RWPE1 (cell line): ENCODE results near the gene MAGI1.

Experiments
- CTCF ChIA-PET: fragments of 350-600 bp; sonication (Branson Sonifier 250); formaldehyde crosslinking; extraction: SDS; loops from one replicate; lab custom pipeline; 2021; lab: Yijun Ruan, JAX
- POLR2A ChIA-PET: fragments of 400-600 bp; formaldehyde crosslinking; extraction: SDS; loops from one replicate; lab custom pipeline; 2020; ENCODE audit warnings: antibody characterized with exemption; ENCODE audit not compliant: low non-redundant PET; lab: Yijun Ruan, JAX
- DNase-seq: peaks from one replicate; pipeline ENCODE4 v3.0.0; 2012; ENCODE audit warnings: low spot score
- H3K27ac ChIP-seq: fragments of 450-650 bp; 2 replicates; pipeline ENCODE4 v1.5.1; 2017
- CTCF ChIP-seq: fragments of 450-650 bp; conservative IDR thresholded peaks from 2 replicates; pipeline ENCODE4 v1.5.1; 2017; ENCODE audit warnings: low read depth, mild to moderate bottlenecking

MAGI1 gene

GRCh38 chr3:65665915-65666314 lies 372.8 kb downstream of the MAGI1 start:
- H3K27ac ChIP-seq, result no peak overlapping the region
- ChIA-PET POLR2A (no interaction called here), CTCF (no interaction called here)

GRCh38 chr3:65664931-65665330 lies 373.8 kb downstream of the MAGI1 start:
- POLR2A ChIA-PET, result no interaction called here
- no peak overlapping the region for H3K27ac ChIP-seq
- no peak for TF ChIP-seq CTCF
- no peak for DNase-seq
- CTCF ChIA-PET, result no interaction called here

More at GRCh38 chr3:65665915-65666314, 372.8 kb downstream of the MAGI1 start:
- no peak for DNase-seq
- TF ChIP-seq CTCF, result no peak

GRCh38 chr3:65664446-65664845 lies 374.3 kb downstream of the MAGI1 start:
- ChIA-PET CTCF (no interaction called here), POLR2A (no interaction called here)
- no peak for DNase-seq
- TF ChIP-seq CTCF, result no peak
- no peak overlapping the region for H3K27ac ChIP-seq

- CTCF ChIA-PET, result no interaction called here
- TF ChIP-seq CTCF, result no peak
- no peak overlapping the region for H3K27ac ChIP-seq
- DNase-seq, result no peak
- POLR2A ChIA-PET, result no interaction called here
These were observed 376.6 kb downstream of the MAGI1 start for GRCh38 chr3:65662095-65662494.

GRCh38 chr3:65660000-65660598 lies 378.6 kb downstream of the MAGI1 start:
- H3K27ac ChIP-seq, result no peak overlapping the region
- no peak for DNase-seq
- ChIA-PET CTCF (no interaction called here), POLR2A (no interaction called here)
- TF ChIP-seq CTCF, result no peak

GRCh38 chr3:65659396-65659795 lies 379.3 kb downstream of the MAGI1 start:
- POLR2A ChIA-PET, result no interaction called here
- no peak overlapping the region for H3K27ac ChIP-seq
- no peak for DNase-seq
- TF ChIP-seq CTCF, result no peak
- CTCF ChIA-PET, result no interaction called here
